ENCODE measurements around the gene MAPKAPK3. TPM values are rescaled to one million over a fixed set of nuclear protein-coding genes. Genes with fewer than 3 reads are reported as not detected.

MAPKAPK3 gene
- 107 and 123 TPM in 2 replicates for total RNA-seq (2012; rRNA removed)

DNA sequence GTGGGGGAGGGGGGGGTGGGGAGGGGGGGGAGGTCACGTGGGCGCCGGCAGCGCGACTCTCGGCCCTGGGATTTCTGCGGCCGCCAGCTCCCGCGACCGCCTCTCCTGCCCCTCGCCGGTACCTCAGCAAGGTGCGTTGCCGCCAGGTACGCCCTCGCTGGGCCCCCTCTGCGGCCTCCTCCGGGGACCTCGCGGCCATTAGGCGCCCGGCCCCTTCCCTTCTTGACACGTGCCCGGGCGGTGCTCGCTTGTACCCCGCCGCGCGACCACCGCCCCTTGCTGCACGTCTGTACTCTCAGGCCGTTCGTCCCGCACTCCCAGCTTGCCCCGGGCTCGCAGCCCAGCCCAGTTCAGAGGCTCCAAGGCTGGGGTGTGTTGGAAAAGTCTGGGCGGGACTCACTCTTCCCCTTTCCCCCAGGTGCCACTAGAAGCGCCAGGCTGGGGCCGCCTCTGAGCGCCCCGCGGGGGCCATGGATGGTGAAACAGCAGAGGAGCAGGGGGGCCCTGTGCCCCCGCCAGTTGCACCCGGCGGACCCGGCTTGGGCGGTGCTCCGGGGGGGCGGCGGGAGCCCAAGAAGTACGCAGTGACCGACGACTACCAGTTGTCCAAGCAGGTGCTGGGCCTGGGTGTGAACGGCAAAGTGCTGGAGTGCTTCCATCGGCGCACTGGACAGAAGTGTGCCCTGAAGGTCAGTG lies at the start of gene MAPKAPK3:
TSS of gene MAPKAPK3 (plus strand) at position 56 of the 696 bp plus-strand sequence. CDS start at position 471, 415 bp downstream.
- Histone ChIP-seq H3K9me3 (replicated peaks; ENCODE audit: low read length) (no peaks in the 10 kb centered on the region), H3K9ac (ENCODE audit: low read depth, low read length) (peak within 1 kb of the TSS; percentile 95), H3K27me3 (ENCODE audit: control insufficient read depth, insufficient read depth, low read length) (no peaks in the 10 kb centered on the region), H3K4me3 (ENCODE audit: low read length) (peak within 1 kb of the TSS; percentile 97), H3K36me3 (ENCODE audit: insufficient read depth, low read length) (peaks cover 3% of the 10 kb centered on the region), H3K4me2 (ENCODE audit: low read length) (peak within 1 kb of the TSS; percentile 98), H3K4me1 (ENCODE audit: control insufficient read depth, insufficient read depth, low read length) (peaks cover 45% of the 10 kb centered on the region)

DNA sequence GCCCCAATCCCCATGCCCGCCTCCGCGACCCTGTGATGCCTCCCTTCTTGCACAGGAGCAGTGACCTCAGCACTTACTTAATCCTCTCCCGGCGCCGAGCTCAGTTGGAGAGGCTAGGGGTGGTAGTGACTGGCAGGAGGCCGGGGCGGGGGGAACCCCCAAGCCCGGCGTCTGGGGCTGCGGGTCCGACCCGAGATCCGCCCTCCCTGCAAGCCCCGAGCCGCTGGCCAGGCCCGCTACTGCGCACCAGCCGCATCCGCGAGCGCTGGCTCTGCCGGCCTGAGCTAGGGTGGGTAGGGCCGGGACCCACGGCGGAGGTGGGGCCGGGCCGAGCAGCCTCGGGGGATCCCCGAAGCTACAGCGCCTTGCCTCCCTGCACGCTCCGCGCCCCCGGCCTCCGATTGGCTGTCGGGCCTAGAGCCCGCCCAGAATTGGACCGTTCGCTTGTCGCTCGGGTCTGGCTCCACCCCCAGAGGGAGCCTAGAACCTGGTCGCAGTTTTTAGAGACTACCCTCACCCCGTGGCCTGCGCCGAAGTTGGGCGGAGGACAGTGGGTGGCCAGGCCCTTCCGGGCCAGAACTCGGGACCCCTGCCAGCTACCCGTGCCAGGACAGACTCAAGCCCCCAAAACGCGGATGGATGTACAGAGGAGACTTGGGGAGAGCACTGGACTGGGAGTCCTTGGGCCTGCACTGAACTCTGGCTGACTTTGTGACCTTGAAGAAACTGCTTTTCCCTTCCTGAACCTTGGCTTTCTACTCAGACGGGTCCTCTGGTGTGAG lies 49.4 kb upstream of the MAPKAPK3 start, which contains the start of gene C3orf18:
TSS of gene C3orf18 (minus strand) at position 362 of the 782 bp plus-strand sequence. CDS start 2,048 bp downstream, outside the sequence.
- Histone ChIP-seq H3K9me3 (replicated peaks; ENCODE audit: low read length) (no peaks in the 10 kb centered on the region), H3K36me3 (ENCODE audit: insufficient read depth, low read length) (peaks cover 2% of the 10 kb centered on the region), H3K4me2 (ENCODE audit: low read length) (peak within 1 kb of the TSS; percentile 93), H3K9ac (ENCODE audit: low read depth, low read length) (peak within 1 kb of the TSS; percentile 92), H3K4me1 (ENCODE audit: control insufficient read depth, insufficient read depth, low read length) (peaks cover 33% of the 10 kb centered on the region), H3K27me3 (ENCODE audit: control insufficient read depth, insufficient read depth, low read length) (no peaks in the 10 kb centered on the region), H3K4me3 (ENCODE audit: low read length) (peak within 1 kb of the TSS; percentile 90)

DNA sequence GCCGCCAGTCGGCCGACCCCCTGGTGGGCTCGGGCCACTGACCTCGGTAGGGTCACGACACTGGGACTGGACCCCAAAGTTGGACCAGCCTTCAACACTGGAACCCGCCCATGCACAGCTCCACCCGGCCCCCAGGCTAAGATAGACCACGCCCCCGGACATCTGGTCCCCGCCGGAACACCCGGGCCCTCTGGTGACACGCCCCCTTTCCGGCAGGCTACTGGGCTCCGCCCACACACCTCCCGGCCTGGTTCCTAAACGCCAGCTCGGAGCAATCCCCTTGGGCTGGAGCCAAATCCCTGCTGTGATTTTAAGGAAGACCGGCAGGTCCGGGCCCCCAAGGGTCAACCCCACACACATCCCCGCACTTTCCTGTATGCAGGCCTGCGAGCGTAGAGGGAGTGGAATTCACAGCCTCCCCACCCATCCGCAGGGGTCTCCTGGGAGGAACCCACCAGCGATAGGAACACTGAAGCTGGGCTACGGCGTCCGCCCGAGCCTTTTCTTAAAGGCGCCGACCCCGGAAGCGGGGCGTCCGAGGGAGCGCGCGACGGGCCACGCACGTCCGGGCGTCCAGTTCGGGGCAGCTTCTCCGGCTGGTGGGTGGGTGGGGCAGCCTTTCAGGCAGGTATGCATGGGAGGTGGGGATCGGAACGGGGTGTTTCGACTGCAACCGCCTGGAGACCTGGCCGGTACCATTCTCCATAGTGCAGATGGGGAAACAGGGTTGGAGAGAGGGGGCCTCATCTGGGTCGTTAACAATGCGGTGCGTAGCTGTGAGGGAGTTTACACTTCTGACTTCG lies 47.8 kb upstream of the MAPKAPK3 start, which contains the start of gene HEMK1:
TSS of gene HEMK1 (plus strand) at position 576 of the 803 bp plus-strand sequence. CDS start 1,583 bp downstream, outside the sequence.
- H3K4me2 ChIP-seq (ENCODE audit: low read length): peak within 1 kb of the TSS; percentile 93
- H3K9ac ChIP-seq (ENCODE audit: low read depth, low read length): peak within 1 kb of the TSS; percentile 92
- peak within 1 kb of the TSS; percentile 90 for H3K4me3 ChIP-seq (ENCODE audit: low read length)
- peaks cover 4% of the 10 kb centered on the region for H3K36me3 ChIP-seq (ENCODE audit: insufficient read depth, low read length)
- peaks cover 27% of the 10 kb centered on the region for H3K4me1 ChIP-seq (ENCODE audit: control insufficient read depth, insufficient read depth, low read length)
- H3K9me3 ChIP-seq (replicated peaks; ENCODE audit: low read length): no peaks in the 10 kb centered on the region
- H3K27me3 ChIP-seq (ENCODE audit: control insufficient read depth, insufficient read depth, low read length): no peaks in the 10 kb centered on the region

DNA sequence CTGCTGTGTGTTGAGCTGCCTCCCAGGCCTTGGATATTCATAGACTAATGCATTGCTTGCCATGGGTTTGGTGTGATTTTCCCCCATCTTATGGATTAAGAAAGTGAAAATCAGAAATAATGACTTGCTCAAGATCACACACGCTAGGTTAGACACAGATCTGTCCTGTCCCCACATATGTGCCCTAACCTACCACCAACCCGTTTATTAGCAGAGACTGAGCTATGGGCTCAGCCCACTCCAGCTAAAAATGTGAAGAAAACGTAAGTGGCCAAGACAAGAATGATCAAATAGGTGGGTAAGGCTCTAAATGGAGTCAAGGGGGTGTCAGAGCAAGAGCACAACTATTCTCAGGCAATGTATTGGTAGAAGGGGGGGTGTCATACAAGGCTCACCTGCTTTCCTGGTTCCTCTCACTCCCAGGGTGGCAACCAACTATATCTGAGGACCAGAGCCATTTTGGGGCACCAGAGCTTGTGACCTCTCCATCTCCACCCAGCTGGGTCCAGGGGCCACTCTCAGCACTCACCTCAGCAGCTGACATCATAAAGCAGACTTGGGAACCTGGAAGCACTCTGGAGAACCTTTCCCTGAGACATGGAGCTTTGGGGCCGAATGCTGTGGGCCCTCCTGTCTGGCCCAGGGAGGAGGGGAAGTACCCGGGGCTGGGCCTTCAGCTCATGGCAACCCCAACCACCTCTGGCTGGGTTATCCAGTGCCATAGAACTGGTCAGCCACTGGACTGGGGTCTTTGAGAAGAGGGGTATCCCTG lies 46.3 kb upstream of the MAPKAPK3 start:
- Histone ChIP-seq H3K9ac (ENCODE audit: low read depth, low read length) (peak overlapping the region; percentile 92), H3K4me1 (ENCODE audit: control insufficient read depth, insufficient read depth, low read length) (peaks cover 27% of the 10 kb centered on the region), H3K36me3 (ENCODE audit: insufficient read depth, low read length) (peaks cover 4% of the 10 kb centered on the region), H3K27me3 (ENCODE audit: control insufficient read depth, insufficient read depth, low read length) (no peaks in the 10 kb centered on the region), H3K4me2 (ENCODE audit: low read length) (peak overlapping the region; percentile 93), H3K9me3 (replicated peaks; ENCODE audit: low read length) (no peaks in the 10 kb centered on the region), H3K4me3 (ENCODE audit: low read length) (peak overlapping the region; percentile 90)

DNA sequence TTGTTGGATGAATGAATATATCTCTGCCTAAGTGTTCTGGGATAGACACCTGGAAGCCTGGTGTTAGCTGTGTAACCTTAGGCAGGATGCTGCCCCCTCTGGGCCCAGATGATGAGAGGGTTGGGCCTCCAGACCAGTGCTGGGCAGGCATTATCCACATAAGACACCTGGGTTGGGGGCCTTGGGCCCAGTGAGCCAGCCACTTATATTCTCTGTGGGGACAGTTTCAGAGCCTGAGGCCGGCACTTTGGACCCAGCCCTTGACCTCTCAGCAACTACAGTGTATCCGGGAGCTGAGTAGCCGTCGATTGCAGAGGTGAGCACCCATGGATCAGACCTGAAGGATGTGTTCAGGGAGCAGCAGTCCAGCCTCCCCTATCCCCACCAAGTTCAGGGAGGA lies 45.5 kb upstream of the MAPKAPK3 start:
- no peaks in the 10 kb centered on the region for H3K9me3 ChIP-seq (replicated peaks; ENCODE audit: low read length)
- H3K4me3 ChIP-seq (ENCODE audit: low read length): no peak overlapping the region
- no peak overlapping the region for H3K9ac ChIP-seq (ENCODE audit: low read depth, low read length)
- no peaks in the 10 kb centered on the region for H3K27me3 ChIP-seq (ENCODE audit: control insufficient read depth, insufficient read depth, low read length)
- H3K36me3 ChIP-seq (ENCODE audit: insufficient read depth, low read length): peaks cover 4% of the 10 kb centered on the region
- H3K4me2 ChIP-seq (ENCODE audit: low read length): no peak overlapping the region
- H3K4me1 ChIP-seq (ENCODE audit: control insufficient read depth, insufficient read depth, low read length): peaks cover 26% of the 10 kb centered on the region

DNA sequence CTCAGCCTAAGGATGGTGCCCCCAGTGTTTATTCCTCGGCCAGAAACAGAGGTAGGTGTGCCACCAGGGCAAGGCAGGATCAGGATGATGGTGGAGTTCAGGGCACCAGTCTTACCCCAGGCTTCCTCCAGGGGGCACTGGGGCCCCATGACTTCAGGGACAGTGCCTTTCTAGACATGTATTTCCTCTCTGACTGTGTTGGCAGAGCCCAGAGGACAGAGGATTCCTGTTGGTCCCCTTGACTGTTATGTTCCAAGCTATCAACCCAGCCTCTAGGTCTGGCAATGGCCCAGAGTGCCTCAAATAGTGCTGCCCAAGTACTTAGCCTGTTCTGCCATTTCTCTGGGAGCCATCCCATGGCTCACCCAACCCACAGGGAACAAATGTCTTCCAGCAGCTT lies 44.8 kb upstream of the MAPKAPK3 start:
- Histone ChIP-seq H3K27me3 (ENCODE audit: control insufficient read depth, insufficient read depth, low read length) (no peaks in the 10 kb centered on the region), H3K9ac (ENCODE audit: low read depth, low read length) (no peak overlapping the region), H3K36me3 (ENCODE audit: insufficient read depth, low read length) (peaks cover 4% of the 10 kb centered on the region), H3K4me1 (ENCODE audit: control insufficient read depth, insufficient read depth, low read length) (peaks cover 19% of the 10 kb centered on the region), H3K9me3 (replicated peaks; ENCODE audit: low read length) (no peaks in the 10 kb centered on the region), H3K4me3 (ENCODE audit: low read length) (no peak overlapping the region), H3K4me2 (ENCODE audit: low read length) (no peak overlapping the region)

DNA sequence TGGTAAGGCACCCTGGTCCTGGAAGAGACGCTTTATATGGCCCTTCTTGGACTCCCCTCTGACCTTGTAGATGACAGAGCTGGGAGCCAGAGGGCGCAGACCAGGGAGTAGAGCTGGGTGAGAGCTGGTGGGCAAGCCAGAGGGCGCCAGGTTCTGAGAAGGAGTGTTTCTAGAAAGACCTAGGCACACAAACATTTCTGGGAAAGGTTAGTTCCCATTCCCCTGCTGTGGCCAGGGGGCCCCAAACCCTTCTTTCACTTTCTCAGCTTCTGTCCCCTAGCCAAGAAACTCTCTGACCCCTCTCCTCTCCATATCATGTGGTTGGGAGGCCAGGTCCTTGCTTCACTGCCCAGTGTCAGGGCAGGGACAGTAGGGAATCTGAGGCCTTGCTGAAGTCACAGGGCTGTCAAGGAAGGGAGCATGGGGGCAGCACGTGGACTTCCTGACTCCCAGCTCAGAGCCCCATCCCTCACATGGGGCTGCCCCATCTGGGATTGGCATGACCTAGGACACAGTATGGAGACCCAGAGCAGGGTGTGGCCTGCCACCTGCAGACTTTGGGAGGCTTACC lies 44.1 kb upstream of the MAPKAPK3 start:
- Histone ChIP-seq H3K36me3 (ENCODE audit: insufficient read depth, low read length) (peaks cover 4% of the 10 kb centered on the region), H3K9me3 (replicated peaks; ENCODE audit: low read length) (no peaks in the 10 kb centered on the region), H3K4me1 (ENCODE audit: control insufficient read depth, insufficient read depth, low read length) (peaks cover 15% of the 10 kb centered on the region), H3K9ac (ENCODE audit: low read depth, low read length) (no peak overlapping the region), H3K4me2 (ENCODE audit: low read length) (no peak overlapping the region), H3K4me3 (ENCODE audit: low read length) (no peak overlapping the region), H3K27me3 (ENCODE audit: control insufficient read depth, insufficient read depth, low read length) (no peaks in the 10 kb centered on the region)

DNA sequence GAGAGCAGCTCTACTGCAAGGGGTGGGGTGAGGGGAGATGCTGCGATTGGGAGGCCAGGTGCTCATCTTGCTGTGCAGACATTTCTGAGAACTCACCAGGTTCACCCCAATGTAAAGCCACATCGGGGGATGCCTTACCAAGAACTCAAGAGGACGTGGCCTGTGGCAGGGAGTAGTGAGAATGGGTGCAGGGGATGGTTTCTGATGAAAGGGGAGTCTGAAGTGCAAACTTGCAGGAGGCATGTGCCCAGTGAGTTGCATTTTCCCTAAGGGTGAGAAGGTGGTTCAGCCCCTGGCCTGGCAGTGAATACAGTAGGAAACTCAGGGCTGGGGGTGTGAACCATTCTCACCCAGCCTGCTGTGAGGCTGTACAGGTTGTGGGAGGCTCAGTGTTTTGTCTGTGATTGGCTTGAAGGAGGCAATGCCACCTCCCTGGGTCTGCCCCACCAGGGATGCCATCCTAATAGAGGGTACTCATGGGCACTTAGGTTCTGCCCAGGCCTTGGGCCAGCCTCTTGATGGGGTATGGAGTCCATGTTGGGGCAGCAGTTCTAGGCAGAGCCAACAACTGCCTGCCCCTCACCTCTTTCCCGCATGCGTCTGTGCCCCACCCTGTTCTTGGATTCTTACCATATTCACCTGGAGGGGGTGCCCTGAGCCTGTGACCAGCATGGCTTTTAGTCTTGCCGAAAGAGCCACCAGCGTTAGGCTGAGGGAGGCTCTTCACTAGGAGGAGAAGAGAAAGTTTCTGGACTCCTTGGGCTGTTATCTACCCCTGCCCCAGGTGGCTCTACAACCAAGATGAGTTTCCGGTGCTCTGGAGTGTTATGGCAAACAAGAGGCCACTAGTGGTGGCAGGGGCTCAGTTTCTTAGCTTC lies 43.1 kb upstream of the MAPKAPK3 start:
- H3K4me1 ChIP-seq (ENCODE audit: control insufficient read depth, insufficient read depth, low read length): peaks cover 7% of the 10 kb centered on the region
- H3K27me3 ChIP-seq (ENCODE audit: control insufficient read depth, insufficient read depth, low read length): no peaks in the 10 kb centered on the region
- peaks cover 7% of the 10 kb centered on the region for H3K36me3 ChIP-seq (ENCODE audit: insufficient read depth, low read length)
- no peaks in the 10 kb centered on the region for H3K9me3 ChIP-seq (replicated peaks; ENCODE audit: low read length)
- H3K4me2 ChIP-seq (ENCODE audit: low read length): no peak overlapping the region
- H3K4me3 ChIP-seq (ENCODE audit: low read length): no peak overlapping the region
- no peak overlapping the region for H3K9ac ChIP-seq (ENCODE audit: low read depth, low read length)

DNA sequence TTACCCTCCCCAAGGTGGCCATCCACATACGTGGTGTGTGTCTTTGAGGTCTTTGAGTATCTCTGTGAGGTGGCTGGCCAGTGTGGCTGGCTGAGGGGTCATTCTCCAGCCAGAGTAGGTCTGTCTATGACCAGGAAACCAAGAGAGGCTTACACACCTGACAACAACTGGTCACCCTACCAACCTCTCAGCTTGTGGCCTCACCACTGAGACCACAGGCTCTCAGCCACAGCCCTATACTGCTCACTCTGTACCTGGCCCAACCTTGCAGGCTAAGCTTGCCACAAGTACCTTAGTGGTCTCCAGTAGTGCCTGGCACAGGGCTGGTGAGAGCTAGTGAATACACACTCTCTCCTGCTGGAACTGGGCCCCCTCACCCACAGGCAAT lies 42.5 kb upstream of the MAPKAPK3 start:
- no peak overlapping the region for H3K4me3 ChIP-seq (ENCODE audit: low read length)
- peaks cover 8% of the 10 kb centered on the region for H3K36me3 ChIP-seq (ENCODE audit: insufficient read depth, low read length)
- peaks cover 6% of the 10 kb centered on the region for H3K4me1 ChIP-seq (ENCODE audit: control insufficient read depth, insufficient read depth, low read length)
- no peak overlapping the region for H3K9ac ChIP-seq (ENCODE audit: low read depth, low read length)
- H3K9me3 ChIP-seq (replicated peaks; ENCODE audit: low read length): no peaks in the 10 kb centered on the region
- H3K27me3 ChIP-seq (ENCODE audit: control insufficient read depth, insufficient read depth, low read length): no peaks in the 10 kb centered on the region
- no peak overlapping the region for H3K4me2 ChIP-seq (ENCODE audit: low read length)

DNA sequence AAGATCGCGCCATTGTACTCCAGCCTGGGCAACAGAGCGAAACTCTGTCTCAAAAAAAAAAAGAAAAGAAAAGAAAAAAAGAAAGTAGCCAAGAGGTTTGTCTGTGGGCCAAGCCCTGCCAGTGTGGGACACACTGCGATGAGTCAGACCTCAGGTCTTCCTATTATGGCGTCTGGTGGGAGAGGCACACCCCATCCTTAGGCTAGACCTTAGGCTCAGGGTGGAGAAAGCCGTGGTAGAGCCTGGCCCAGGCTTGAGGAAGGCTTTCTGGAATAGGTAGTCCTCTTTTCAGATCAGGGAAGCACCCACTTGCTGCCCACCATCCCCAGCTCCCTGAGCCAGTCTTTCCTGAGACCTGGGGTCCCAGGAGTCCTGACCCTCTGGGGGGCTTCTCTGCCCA lies 41.6 kb upstream of the MAPKAPK3 start:
- Histone ChIP-seq H3K9ac (ENCODE audit: low read depth, low read length) (no peak overlapping the region), H3K4me2 (ENCODE audit: low read length) (no peak overlapping the region), H3K27me3 (ENCODE audit: control insufficient read depth, insufficient read depth, low read length) (no peaks in the 10 kb centered on the region), H3K4me3 (ENCODE audit: low read length) (no peak overlapping the region), H3K9me3 (replicated peaks; ENCODE audit: low read length) (no peaks in the 10 kb centered on the region), H3K36me3 (ENCODE audit: insufficient read depth, low read length) (peaks cover 8% of the 10 kb centered on the region), H3K4me1 (ENCODE audit: control insufficient read depth, insufficient read depth, low read length) (peaks cover 2% of the 10 kb centered on the region)

Data from skeletal muscle satellite cell (primary cell).